HG03571 (cell line): ENCODE measurements around the gene NARS2.
"Not testable (repeated sequence)": the region's sequence is repeated elsewhere in the genome, so short reads cannot be mapped to it uniquely, and the experiment has no call there.

Experiments
- ATAC-seq: cut with Tn5 transposase; IDR thresholded peaks from one replicate; pipeline ENCODE4 v1.9.1; 2021; ENCODE audit not compliant: unreplicated experiment

NARS2 gene

DNA sequence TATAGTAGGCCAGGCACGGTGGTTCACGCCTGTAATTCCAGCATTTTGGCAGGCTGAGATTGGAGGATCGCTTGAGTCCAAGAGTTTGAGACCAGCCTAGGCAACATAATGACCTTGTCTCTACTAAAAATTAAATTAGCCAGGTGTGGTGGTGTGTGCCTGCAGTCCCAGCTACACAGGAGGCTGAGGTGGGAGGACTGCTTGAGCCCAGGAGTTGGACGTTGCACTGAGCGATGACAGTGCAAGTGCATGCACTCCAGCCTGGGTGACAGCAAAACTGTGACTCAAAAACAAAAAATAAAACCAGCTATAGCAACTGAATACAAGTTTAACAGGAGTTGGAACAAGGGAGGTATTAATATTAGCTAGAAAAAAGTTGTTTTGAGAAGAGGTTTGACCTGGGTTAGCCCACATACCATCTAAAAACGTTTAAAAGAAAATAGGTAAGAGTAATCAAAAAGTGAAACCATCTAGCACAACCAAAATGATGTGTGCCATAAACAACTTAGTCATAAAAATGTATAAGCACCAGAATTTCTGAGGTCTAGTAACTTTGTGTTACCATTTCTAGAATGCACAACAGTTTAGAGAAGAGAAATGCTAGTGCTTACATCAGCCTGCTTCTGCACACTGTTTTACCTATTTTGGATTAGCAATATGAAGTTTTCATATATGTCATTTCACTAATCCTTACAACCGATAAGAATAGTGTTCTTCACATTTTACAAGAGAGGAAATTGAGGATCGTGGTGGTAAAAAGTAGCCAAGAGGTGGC, 26.5 kb downstream of the NARS2 start:
- ATAC-seq, result no peak

DNA sequence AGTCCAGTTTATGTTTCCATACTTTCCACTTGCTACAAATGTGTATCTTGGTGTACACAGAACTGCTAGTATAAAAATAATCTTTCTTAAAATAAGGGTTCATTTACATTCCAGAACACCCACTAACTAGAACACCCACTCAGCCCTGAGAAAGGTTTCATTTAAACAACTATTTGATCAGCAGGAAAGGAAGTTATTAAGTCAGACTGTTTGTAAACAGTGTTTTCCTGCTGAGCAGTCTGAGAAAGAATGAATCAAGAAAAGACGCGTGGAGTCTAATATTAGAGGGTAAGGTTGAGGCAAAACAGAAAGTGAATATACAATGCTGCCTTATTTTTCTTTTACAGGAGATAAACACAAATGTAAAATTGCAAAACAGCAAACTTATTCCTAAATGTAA, 32.7 kb downstream of the NARS2 start:
- ATAC-seq, result no peak

DNA sequence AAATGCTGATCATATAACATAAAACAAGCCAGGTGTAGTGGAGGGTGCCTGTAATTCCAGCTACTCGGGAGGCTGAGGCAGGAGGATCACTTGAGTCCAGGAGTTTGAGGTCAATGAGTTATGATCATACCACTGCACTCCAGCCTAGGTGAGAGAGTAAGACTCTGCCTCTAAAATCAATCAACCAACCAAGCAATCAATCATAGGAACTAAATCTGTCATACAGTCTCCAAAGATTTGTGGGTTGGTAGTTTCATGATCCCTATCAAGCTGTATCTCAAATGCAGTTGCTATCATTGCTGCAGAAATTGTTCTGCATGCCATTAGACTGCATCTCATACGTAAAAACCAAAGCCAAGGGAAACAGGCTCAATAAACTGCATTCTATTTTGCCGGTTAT, 33.1 kb downstream of the NARS2 start:
- no peak for ATAC-seq

DNA sequence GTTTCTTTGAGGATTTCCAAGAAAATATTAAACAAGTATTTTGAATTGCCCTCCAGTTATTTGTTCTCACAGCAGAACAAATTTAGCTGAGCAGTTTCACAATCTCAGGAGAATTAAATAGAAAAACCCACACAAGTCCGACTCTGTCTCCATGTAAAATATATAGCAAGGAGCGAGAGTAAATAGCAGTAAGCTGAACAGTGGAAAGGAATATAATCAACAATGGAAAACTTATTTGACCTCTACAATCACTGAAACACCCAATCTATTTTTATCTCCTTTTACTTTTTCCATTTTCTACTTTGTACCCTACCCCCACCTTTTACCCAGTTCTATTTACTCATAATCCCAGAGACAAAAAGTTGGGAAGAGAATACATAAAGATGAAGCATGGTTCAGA, 34.4 kb downstream of the NARS2 start:
- ATAC-seq, result no peak

DNA sequence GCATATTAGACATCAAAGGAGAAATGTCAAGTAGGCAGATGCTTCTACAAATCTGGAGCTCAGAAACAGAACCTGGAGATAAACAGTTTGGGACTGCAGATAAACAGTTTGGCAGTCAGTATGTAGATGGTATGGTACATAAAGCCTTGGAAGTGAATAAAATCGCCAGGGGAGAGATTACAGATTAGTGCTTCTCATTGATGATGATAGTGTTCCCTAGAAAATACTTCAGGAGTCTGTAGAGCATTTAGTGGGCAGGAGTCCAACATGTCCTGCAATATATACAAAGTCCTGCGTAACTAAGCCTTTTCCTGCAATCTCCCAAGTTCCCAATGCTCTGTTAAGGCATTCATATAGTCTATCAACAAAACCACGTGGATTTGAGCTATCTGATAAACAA, 35.2 kb downstream of the NARS2 start:
- no peak for ATAC-seq

DNA sequence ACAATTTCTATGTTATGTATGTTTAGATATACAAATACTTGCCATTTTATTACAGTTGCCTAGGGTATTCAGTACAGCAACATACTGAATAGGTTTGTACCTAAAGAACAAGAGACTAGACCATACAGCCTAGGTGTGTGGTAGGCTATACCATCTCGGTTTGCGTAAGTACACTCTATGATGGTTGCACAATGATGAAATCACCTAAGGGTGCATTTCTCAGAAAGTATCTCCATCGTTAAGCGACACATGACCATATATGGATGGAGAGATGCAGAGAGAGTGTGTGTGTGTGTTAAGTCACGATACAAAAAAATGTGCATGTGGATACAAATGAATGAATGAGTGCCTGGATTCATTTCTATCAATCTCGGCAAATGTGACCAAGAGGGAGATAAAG, 37.7 kb downstream of the NARS2 start:
- ATAC-seq, result no peak

DNA sequence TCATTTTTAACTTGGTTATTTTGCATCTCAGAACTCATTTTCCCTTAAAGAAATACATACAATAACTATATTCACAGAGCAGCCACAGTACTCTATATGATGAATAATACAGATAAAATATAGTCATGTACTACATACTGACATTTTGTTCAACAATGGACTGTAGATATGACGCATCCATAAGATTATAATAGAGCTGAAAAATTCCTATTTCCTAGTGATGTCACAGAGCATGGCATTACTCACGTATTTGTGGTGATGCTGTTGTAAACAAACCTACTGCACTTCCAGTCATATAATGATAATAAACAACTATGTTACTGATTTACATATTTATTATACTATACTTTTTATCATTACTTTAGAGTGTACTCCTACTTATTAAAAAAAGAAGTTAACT, 38.7 kb downstream of the NARS2 start:
- ATAC-seq, result no peak

DNA sequence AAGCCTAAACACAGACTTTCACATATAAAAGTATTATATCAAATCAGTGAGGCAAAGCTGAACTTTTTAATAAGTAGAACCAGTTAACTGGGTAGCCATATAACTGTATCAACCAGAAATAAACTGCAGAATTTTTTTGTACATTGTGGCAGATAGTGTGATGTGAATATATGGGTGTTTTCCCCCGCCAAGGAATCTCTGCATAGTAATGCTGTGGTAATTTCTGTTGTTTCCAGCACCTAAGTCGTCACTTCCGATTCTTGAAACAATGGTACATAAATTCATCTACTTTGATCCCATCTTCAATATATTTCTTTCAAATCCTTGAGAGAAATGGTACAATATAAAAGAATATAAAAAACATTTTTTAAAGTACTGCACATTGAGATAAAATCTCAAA, 39.6 kb downstream of the NARS2 start:
- no peak for ATAC-seq

DNA sequence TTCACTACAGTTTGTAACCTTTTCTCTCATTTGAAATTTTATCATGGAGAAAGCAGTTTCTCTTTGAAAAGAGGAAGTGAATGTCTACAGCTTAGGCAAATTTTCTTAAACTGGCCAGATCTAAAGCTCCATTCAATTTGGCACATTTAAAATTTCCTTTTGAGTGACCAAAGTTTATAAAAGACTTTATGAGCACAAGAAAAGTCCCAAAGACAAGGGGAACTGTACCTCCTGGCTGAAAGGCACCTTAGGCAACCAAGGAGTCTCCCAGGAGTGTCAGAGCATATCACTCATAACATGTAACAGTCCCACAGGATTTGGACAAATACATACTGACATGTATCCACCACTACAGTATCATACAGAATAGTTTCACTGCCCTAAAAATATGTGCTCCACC, 41.3 kb downstream of the NARS2 start:
- peak; percentile 75 for ATAC-seq

DNA sequence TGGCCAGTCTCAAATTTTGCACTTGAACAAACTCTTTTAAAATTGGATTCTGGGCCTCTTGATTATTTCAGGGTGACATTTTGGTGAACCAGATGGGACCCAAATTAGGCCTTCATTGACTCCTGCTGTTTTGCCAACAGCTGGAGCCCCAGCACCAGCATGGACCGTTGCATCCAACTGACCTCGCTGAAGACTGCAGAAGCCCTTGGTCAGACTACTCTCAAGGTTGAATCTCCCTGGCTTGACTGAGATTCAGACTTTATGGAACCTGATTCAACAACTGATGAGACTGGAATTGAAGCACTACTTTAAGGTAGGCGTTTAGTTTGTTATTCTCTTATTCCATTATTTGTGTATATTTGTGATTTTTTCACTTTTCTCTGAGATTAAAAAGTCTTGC, 41.7 kb downstream of the NARS2 start:
- ATAC-seq, result peak; percentile 45

DNA sequence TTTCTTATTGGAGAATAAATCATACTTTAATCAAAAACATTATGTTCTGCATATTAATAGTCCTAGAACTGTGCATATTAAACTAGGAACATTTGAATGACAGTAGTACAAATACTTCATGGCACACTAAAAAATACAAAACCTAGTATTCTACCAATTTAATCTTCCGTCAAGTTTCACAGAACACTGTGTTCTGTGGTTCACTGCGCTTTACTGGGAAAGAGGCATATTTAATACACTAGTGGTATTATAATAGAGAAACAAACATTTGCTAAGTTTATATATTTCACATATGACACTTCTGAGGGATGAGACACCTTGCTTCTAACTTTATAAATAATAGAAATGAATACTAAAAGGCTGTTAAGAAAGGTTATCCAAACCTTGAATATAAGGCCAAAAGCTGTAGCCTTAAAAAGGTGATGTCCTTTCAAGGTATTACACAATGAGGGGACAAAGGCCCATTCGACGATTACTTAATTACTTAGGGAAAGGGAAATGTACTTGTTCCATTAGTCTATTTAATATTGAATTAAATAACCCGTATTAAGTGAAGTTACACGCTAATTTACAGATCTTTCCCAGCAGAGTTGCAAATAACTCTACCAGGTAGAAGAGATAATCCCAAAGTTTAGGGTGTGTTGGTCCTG, 48.0 kb downstream of the NARS2 start:
- no peak for ATAC-seq

DNA sequence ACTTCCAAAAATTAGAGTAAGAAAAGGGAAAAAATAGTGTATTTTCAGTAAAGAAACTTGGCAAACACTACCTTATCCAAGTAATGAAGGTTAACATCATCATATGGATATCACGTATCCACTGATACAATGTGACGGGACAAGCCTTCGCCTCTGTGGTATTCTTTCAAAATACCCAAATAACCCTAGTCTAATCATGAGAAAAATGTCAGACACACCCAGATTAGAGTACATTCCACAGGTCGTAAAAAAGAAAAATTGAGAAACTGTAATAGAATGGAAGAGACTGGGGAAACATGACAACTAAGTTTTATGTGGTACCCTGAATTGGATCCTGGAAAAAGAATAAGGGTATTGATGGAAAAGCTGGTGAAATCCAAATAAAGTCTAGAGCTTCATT, 48.9 kb downstream of the NARS2 start:
- ATAC-seq, result no peak

DNA sequence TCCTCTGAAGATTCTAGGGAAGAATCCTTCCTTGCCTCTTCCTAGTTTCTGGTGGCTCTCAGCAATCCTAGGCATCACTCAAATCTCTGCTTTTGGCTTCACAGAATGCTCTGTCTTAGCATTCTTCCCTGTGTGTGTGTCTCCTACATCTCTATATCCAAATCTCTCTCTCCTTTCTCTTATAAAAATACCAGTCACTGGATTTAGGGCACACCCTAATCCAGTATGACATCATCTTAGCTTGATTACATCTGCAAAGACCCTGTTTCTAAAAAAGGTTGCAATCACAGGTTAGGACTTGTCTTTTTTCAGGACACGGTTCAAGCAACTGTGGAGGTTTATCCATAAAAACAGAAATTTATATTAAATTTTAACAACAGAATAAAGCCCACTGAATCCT, 54.4 kb downstream of the NARS2 start:
- ATAC-seq, result no peak

DNA sequence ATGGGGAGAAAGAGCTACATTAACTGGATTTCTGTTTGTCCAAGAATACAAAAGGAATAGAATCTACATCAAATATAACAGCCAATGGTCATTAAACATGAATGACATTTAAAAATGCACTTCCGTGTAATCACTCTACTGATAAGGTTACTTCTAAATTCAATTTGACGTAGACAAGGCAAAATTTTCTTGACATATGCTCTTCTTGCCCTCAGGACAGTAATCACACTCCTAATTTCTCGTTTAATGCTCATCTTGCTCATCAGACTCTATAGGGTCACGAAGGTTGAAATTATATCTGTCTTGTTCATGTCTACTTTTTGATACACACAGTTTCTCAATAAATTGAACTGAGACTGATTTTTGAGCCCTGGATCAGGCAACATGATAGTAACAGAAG, 58.4 kb downstream of the NARS2 start:
- no peak for ATAC-seq

DNA sequence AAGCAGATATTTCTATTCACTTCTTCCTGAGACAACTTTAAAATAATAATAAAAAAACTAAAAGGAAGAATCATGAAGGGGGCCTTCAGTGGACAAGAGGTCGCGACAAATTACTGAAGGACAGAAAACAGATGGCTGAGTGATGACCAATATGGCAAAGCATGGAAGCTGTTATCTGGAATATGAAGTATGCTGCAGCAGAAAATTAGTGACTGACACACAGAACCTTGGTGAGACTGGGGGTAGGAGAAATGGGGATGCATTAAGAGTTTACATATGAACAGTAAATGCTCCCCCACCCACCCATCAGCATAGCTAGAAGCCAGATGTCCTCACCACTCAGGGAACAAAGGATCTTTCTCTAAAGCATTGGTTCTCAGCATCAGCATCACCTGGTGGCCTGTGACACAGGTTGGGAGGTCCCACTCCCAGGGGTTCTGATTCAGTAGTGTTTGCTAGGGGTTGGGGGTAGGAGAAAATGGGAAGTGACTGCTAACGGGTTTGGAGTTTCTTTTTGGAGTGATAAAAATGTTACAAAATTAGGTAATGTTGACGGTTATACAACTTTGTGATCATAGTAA, 59.7 kb downstream of the NARS2 start:
- no peak for ATAC-seq

DNA sequence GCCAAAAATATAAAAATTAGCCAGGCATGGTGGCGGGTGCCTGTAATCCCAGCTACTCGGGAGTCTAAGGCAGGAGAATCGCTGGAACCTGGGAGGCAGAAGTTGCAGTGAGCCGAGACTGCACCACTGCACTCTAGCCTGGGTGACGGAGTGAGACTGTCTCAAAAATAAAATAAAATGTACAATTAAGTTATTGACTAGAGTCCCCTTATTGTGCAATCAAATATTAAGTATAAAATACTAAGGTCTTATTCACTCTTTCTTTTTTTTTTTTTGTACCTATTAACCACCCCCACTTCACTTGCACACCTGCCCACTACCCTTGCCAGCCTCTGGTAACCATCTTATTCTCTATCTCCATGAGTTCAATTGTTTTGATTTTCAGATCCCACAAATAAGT, 61.6 kb downstream of the NARS2 start:
- ATAC-seq, result not testable (repeated sequence)

DNA sequence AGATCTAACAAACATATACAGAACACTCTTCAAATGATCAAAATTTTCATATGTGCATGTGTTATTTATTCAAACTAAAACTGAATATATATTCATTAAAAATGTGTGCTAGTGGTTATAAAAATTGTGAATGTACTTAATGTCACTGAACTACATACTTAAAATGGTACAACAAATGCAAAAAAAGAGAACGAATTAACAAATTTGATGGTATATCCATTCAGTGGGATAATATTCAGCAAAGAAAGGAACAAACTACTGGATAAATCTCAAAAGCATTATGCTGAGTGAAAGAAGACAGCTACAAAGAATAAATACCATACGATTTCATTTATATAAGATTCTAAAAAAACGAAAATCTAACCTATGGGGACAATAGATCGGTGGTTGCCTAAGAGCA, 64.1 kb downstream of the NARS2 start:
- no peak for ATAC-seq

DNA sequence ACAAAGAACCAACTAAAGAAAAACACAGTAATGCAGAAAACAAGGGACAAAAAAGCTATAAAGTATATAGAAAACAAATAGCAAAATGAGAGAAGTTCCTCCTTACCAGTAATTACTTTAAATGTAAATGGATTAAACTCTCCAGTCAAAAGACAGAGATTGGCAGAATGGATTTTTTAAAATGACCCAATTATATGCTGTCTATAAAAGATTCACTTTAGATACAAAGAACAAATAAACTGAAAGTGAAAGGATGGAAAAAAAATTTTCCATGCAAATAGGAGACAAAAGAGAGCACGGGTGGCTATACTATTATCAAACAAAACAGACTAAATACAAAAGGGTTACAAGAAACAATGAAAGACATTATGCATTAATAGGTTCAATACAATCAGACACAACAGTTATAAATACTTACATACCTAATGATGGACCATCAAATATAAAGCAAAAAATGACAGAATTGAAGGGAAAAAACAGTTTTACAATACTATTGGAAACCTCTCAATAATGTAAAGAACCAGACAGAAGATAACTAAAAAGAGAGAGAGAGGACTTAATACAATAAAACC, 64.6 kb downstream of the NARS2 start:
- no peak for ATAC-seq

DNA sequence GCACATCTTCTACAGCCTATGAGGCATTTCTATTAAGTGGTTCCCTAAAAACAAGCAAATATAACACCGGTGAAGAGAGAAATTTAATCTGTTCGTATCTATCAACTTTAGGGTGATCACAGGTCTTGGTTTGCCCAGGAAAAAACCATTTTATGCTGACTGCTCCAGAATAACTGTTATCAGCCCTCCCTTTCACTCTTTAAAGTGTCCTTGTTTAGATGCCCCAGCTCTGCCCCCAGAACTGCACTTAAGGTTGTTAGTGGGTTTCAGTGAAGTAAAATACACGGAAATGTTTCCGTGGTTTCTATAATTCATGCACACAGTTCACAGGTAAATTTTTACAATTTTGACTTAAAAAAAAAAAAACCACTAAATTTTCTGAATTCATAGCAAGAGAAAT, 70.0 kb downstream of the NARS2 start:
- ATAC-seq, result no peak

DNA sequence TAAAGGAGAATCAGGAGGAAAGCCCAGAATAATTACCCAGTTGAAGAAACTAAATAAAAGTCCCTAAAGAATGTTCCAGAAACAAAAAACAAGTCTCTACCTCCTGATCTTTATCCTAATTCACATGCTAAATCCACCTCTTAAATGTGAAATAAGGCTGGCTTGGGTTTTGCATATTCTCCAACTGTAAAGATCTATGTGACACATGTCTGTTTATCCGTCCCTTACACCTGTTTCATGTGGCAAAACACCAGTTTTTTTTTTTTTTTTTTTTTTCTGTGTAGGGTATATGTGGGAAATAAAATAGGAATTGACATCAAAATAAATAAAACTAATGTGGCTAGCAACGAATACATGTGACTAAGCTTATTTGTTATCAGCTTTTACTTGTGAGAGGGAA, 70.5 kb downstream of the NARS2 start:
- ATAC-seq, result no peak

DNA sequence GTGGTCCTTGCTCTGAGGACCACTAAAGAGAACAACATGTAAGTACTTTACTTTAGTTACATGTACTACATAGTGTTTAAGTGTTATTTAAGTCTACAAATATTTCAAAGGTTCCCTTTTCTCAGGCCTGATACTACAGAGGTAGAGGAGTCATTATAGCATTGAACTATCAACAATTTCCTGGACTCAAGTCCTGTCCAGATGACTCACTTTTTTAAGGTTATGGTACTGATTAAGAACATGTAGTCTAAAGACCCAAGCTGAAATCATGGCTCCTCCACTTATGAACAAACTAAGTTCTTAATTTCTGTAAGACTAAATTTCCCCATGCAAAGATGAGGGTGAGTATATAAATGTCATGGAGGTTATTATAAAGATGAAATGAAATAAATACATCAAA, 74.7 kb downstream of the NARS2 start:
- no peak for ATAC-seq

DNA sequence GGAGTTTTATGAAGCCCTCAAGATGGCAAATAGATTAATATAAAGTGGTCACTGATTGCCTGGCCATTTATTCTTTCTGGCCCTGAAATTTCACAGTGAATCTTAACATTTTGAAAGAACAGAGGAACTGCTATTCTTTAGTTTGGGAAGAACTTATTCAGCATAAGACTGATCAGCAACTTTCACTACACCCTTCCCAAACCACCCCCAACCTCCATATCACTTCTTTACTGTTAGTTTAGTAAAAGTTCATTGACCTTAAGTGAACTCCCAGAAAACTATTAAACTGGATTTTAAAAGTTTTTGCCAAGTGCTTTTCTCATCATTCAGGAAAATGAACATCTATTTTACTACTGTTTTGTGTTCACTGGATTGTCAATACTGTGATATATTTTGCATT, 77.4 kb downstream of the NARS2 start:
- no peak for ATAC-seq
